ENCODE measurements around the gene ABHD12. TPM values are rescaled to one million over a fixed set of nuclear protein-coding genes. Genes with fewer than 3 reads are reported as not detected.
"Not testable (repeated sequence)": the region's sequence is repeated elsewhere in the genome, so short reads cannot be mapped to it uniquely, and the experiment has no call there.

The ABHD12 gene
- polyA plus RNA-seq, 4 donors = 51.8 to 66.4 (median 59.3) TPM

- DNase-seq (ENCODE audit: low read depth in 4 of 4, low spot score in 3 of 4) = no peak
Observed at GRCh38 chr20:25355011-25355595, 35.5 kb downstream of the ABHD12 start.

GRCh38 chr20:25353747-25354705 lies 36.6 kb downstream of the ABHD12 start:
- no peak for DNase-seq (ENCODE audit: low read depth in 4 of 4, low spot score in 3 of 4)

GRCh38 chr20:25353353-25353746 lies 37.3 kb downstream of the ABHD12 start:
- no peak for DNase-seq (ENCODE audit: low read depth in 4 of 4, low spot score in 3 of 4)

- no peak for DNase-seq (ENCODE audit: low read depth in 4 of 4, low spot score in 3 of 4)
Observed at GRCh38 chr20:25352746-25353145, 37.9 kb downstream of the ABHD12 start.

- no peak for DNase-seq (ENCODE audit: low read depth in 4 of 4, low spot score in 3 of 4)
Observed at GRCh38 chr20:25351024-25351360, 39.6 kb downstream of the ABHD12 start.

- no peak for DNase-seq (ENCODE audit: low read depth in 4 of 4, low spot score in 3 of 4)
Observed at GRCh38 chr20:25346349-25346748, 44.3 kb downstream of the ABHD12 start.

- no peak for DNase-seq (ENCODE audit: low read depth in 4 of 4, low spot score in 3 of 4)
Observed at GRCh38 chr20:25345721-25346120, 44.9 kb downstream of the ABHD12 start.

- no peak for DNase-seq (ENCODE audit: low read depth in 4 of 4, low spot score in 3 of 4)
Observed at GRCh38 chr20:25344634-25345033, 46.0 kb downstream of the ABHD12 start.

GRCh38 chr20:25341716-25342680 lies 48.6 kb downstream of the ABHD12 start:
- no peak for DNase-seq (ENCODE audit: low read depth in 4 of 4, low spot score in 3 of 4)

GRCh38 chr20:25340380-25340779 lies 50.3 kb downstream of the ABHD12 start:
- DNase-seq (ENCODE audit: low read depth in 4 of 4, low spot score in 3 of 4) = no peak

GRCh38 chr20:25339608-25340007 lies 51.0 kb downstream of the ABHD12 start:
- no peak for DNase-seq (ENCODE audit: low read depth in 4 of 4, low spot score in 3 of 4)

GRCh38 chr20:25338112-25339023 lies 52.3 kb downstream of the ABHD12 start:
- DNase-seq (ENCODE audit: low read depth in 4 of 4, low spot score in 3 of 4) = no peak

- DNase-seq (ENCODE audit: low read depth in 4 of 4, low spot score in 3 of 4) = no peak
Observed at GRCh38 chr20:25336561-25337422, 53.8 kb downstream of the ABHD12 start.

- not testable (repeated sequence) for DNase-seq (ENCODE audit: low read depth in 4 of 4, low spot score in 3 of 4)
Observed at GRCh38 chr20:25334972-25335371, 55.7 kb downstream of the ABHD12 start.

GRCh38 chr20:25328954-25329498 lies 61.6 kb downstream of the ABHD12 start:
- DNase-seq (ENCODE audit: low read depth in 4 of 4, low spot score in 3 of 4) = no peak

GRCh38 chr20:25327521-25328235 lies 63.0 kb downstream of the ABHD12 start:
- DNase-seq (ENCODE audit: low read depth in 4 of 4, low spot score in 3 of 4) = no peak

GRCh38 chr20:25325997-25326396 lies 64.6 kb downstream of the ABHD12 start:
- DNase-seq (ENCODE audit: low read depth in 4 of 4, low spot score in 3 of 4) = no peak

- no peak for DNase-seq (ENCODE audit: low read depth in 4 of 4, low spot score in 3 of 4)
Observed at GRCh38 chr20:25325073-25325472, 65.6 kb downstream of the ABHD12 start.
